Activated CD4-positive, alpha-beta T cell treated with anti-CD3 and anti-CD28 coated beads, Interleukin-2, amount 10 ng/mL, durations not matched to agents 7 days and 5 days (primary cell): ENCODE measurements around the gene TSR2. TPM values are rescaled to one million over a fixed set of nuclear protein-coding genes. Genes with fewer than 3 reads are reported as not detected.

Experiments used
- CTCF ChIA-PET: fragments of 350-600 bp; sonication (Branson Sonifier 250); formaldehyde crosslinking; loops from one replicate; lab custom pipeline; 2021; ENCODE audit warnings: antibody characterized with exemption; lab: Charles Lee
- POLR2A ChIA-PET: fragments of 350-600 bp; sonication (Branson Sonifier 250); formaldehyde crosslinking; loops from one replicate; lab custom pipeline; 2021; ENCODE audit warnings: antibody characterized with exemption; lab: Charles Lee
- DNase-seq: peaks from one replicate; pipeline ENCODE4 v3.0.0-alpha.2; 2020
- H3K27ac Mint-ChIP-seq: one replicate; pipeline ENCODE4 v1.8.0; 2021; ENCODE audit warnings: mild to moderate bottlenecking, moderate library complexity, mixed read lengths
- H3K27me3 Mint-ChIP-seq: one replicate; pipeline ENCODE4 v1.8.0; 2021; ENCODE audit warnings: mixed read lengths
- H3K36me3 Mint-ChIP-seq: one replicate; pipeline ENCODE4 v1.8.0; 2021; ENCODE audit warnings: low read depth, mixed read lengths
- H3K4me1 Mint-ChIP-seq: one replicate; pipeline ENCODE4 v1.8.0; 2021; ENCODE audit warnings: mixed read lengths
- H3K4me3 Mint-ChIP-seq: one replicate; pipeline ENCODE4 v1.8.0; 2021; ENCODE audit warnings: mild to moderate bottlenecking, moderate library complexity, mixed read lengths
- H3K9me3 Mint-ChIP-seq: one replicate; pipeline ENCODE4 v1.8.0; 2021; ENCODE audit warnings: mixed read lengths
- total RNA-seq, 2 experiments: library from RNA; stranded (reverse); gene quantifications; one replicate each; pipeline ENCODE4 v1.2.3, GENCODE V29; 2021

Gene TSR2
- 10 to 100 TPM; 33.2 to 33.6 TPM for total RNA-seq

GRCh38 chrX:54439960-54440871 lies at the start of gene TSR2:
TSS of gene TSR2 (plus strand) at chrX:54440404. CDS start at chrX:54440422, 18 bp downstream.
- Mint-ChIP-seq H3K4me3 (peak within 1 kb of the TSS; percentile 91), H3K9me3 (no peaks in the 10 kb centered on the region), H3K36me3 (peaks cover 8% of the 10 kb centered on the region), H3K4me1 (peaks cover 25% of the 10 kb centered on the region), H3K27ac (peak within 1 kb of the TSS; percentile 90), H3K27me3 (no peaks in the 10 kb centered on the region)
- CTCF ChIA-PET = interaction anchor here (0.5 to 0.6 kb wide), 2 partner anchors 258 to 367 kb away, joined by 4 to 5 read pairs; no protein-coding TSS in a partner anchor
- POLR2A ChIA-PET = interaction anchor here (0.6 kb wide), 1 partner anchor 124 kb away, joined by 4 read pairs; no protein-coding TSS in a partner anchor
- peak; percentile 83 for DNase-seq

- CTCF ChIA-PET = no interaction called here
- H3K27me3 Mint-ChIP-seq = no peaks in the 10 kb centered on the region
- H3K27ac Mint-ChIP-seq = no peak overlapping the region
- POLR2A ChIA-PET = no interaction called here
- H3K4me1 Mint-ChIP-seq = no peaks in the 10 kb centered on the region
- DNase-seq = no peak
- no peak overlapping the region for H3K4me3 Mint-ChIP-seq
- peaks cover 4% of the 10 kb centered on the region for H3K9me3 Mint-ChIP-seq
- H3K36me3 Mint-ChIP-seq = no peaks in the 10 kb centered on the region
Observed at GRCh38 chrX:54397113-54397512, 43.1 kb upstream of the TSR2 start.

- Mint-ChIP-seq H3K36me3 (no peaks in the 10 kb centered on the region), H3K4me1 (peaks cover 11% of the 10 kb centered on the region), H3K27ac (no peak overlapping the region), H3K9me3 (no peaks in the 10 kb centered on the region), H3K4me3 (no peak overlapping the region), H3K27me3 (peaks cover 20% of the 10 kb centered on the region)
- ChIA-PET CTCF (interaction anchor here (1.0 kb wide), 1 partner anchor 9 kb away, joined by 3 read pairs; no protein-coding TSS in a partner anchor), POLR2A (no interaction called here)
- no peak for DNase-seq
Observed at GRCh38 chrX:54407266-54407665, 32.9 kb upstream of the TSR2 start.

- Mint-ChIP-seq H3K27me3 (peaks cover 26% of the 10 kb centered on the region), H3K4me1 (peaks cover 25% of the 10 kb centered on the region), H3K27ac (no peak overlapping the region), H3K9me3 (no peaks in the 10 kb centered on the region), H3K4me3 (no peak overlapping the region), H3K36me3 (no peaks in the 10 kb centered on the region)
- no peak for DNase-seq
- POLR2A ChIA-PET = no interaction called here
- CTCF ChIA-PET = no interaction called here
Observed at GRCh38 chrX:54411732-54412131, 28.5 kb upstream of the TSR2 start.

GRCh38 chrX:54413753-54414152 lies 26.5 kb upstream of the TSR2 start:
- Mint-ChIP-seq H3K9me3 (no peaks in the 10 kb centered on the region), H3K27me3 (peaks cover 32% of the 10 kb centered on the region), H3K27ac (no peak overlapping the region), H3K36me3 (no peaks in the 10 kb centered on the region), H3K4me1 (peaks cover 20% of the 10 kb centered on the region), H3K4me3 (no peak overlapping the region)
- DNase-seq = peak; percentile 6
- POLR2A ChIA-PET = no interaction called here
- CTCF ChIA-PET = interaction anchor here (0.6 kb wide), 1 partner anchor 1947 kb away, joined by 3 read pairs; no protein-coding TSS in a partner anchor

GRCh38 chrX:54415534-54416350 lies 24.5 kb upstream of the TSR2 start:
- no peaks in the 10 kb centered on the region for H3K36me3 Mint-ChIP-seq
- ChIA-PET POLR2A (no interaction called here), CTCF (interaction anchor here (0.9 kb wide), 1 partner anchor 8 kb away, joined by 3 read pairs; no protein-coding TSS in a partner anchor)
- H3K9me3 Mint-ChIP-seq = no peaks in the 10 kb centered on the region
- H3K27ac Mint-ChIP-seq = no peak overlapping the region
- H3K4me1 Mint-ChIP-seq = peaks cover 13% of the 10 kb centered on the region
- peak; percentile 9 for DNase-seq
- H3K27me3 Mint-ChIP-seq = peaks cover 33% of the 10 kb centered on the region
- no peak overlapping the region for H3K4me3 Mint-ChIP-seq

- no peak for DNase-seq
- ChIA-PET POLR2A (no interaction called here), CTCF (interaction anchor here (0.9 kb wide), 1 partner anchor 14 kb away, joined by 3 read pairs; no protein-coding TSS in a partner anchor)
- H3K27me3 Mint-ChIP-seq = peaks cover 33% of the 10 kb centered on the region
- H3K4me3 Mint-ChIP-seq = no peak overlapping the region
- H3K36me3 Mint-ChIP-seq = no peaks in the 10 kb centered on the region
- peaks cover 13% of the 10 kb centered on the region for H3K4me1 Mint-ChIP-seq
- no peaks in the 10 kb centered on the region for H3K9me3 Mint-ChIP-seq
- H3K27ac Mint-ChIP-seq = no peak overlapping the region
Observed at GRCh38 chrX:54416965-54417364, 23.2 kb upstream of the TSR2 start.

- peaks cover 26% of the 10 kb centered on the region for H3K27me3 Mint-ChIP-seq
- H3K36me3 Mint-ChIP-seq = no peaks in the 10 kb centered on the region
- DNase-seq = no peak
- no peak overlapping the region for H3K4me3 Mint-ChIP-seq
- POLR2A ChIA-PET = no interaction called here
- H3K27ac Mint-ChIP-seq = no peak overlapping the region
- peaks cover 10% of the 10 kb centered on the region for H3K4me1 Mint-ChIP-seq
- CTCF ChIA-PET = no interaction called here
- H3K9me3 Mint-ChIP-seq = no peaks in the 10 kb centered on the region
Observed at GRCh38 chrX:54419559-54420302, 20.5 kb upstream of the TSR2 start.

GRCh38 chrX:54422168-54422567 lies 18.0 kb upstream of the TSR2 start:
- no peaks in the 10 kb centered on the region for H3K9me3 Mint-ChIP-seq
- no peaks in the 10 kb centered on the region for H3K36me3 Mint-ChIP-seq
- ChIA-PET POLR2A (no interaction called here), CTCF (interaction anchor here (0.6 kb wide), 1 partner anchor 124 kb away, joined by 4 read pairs; no protein-coding TSS in a partner anchor)
- H3K27ac Mint-ChIP-seq = no peak overlapping the region
- peaks cover 12% of the 10 kb centered on the region for H3K27me3 Mint-ChIP-seq
- DNase-seq = no peak
- H3K4me3 Mint-ChIP-seq = no peak overlapping the region
- H3K4me1 Mint-ChIP-seq = no peaks in the 10 kb centered on the region

GRCh38 chrX:54423161-54423888 lies 16.9 kb upstream of the TSR2 start:
- Mint-ChIP-seq H3K27me3 (peaks cover 5% of the 10 kb centered on the region), H3K9me3 (no peaks in the 10 kb centered on the region), H3K27ac (no peak overlapping the region), H3K4me1 (no peaks in the 10 kb centered on the region), H3K4me3 (no peak overlapping the region), H3K36me3 (no peaks in the 10 kb centered on the region)
- ChIA-PET CTCF (no interaction called here), POLR2A (no interaction called here)
- DNase-seq = peak; percentile 9

GRCh38 chrX:54427837-54428424 lies 12.3 kb upstream of the TSR2 start:
- no peak overlapping the region for H3K27ac Mint-ChIP-seq
- no peaks in the 10 kb centered on the region for H3K4me1 Mint-ChIP-seq
- CTCF ChIA-PET = no interaction called here
- POLR2A ChIA-PET = no interaction called here
- no peak overlapping the region for H3K4me3 Mint-ChIP-seq
- no peaks in the 10 kb centered on the region for H3K27me3 Mint-ChIP-seq
- H3K9me3 Mint-ChIP-seq = no peaks in the 10 kb centered on the region
- no peaks in the 10 kb centered on the region for H3K36me3 Mint-ChIP-seq
- no peak for DNase-seq
